Activated naive CD8-positive, alpha-beta T cell treated with anti-CD3 and anti-CD28 coated beads, Interleukin-2, amount 50 U/mL, for 16 hours (primary cell): Measurements from ENCODE around the gene HYAL2.

Experiments
- DNase-seq: peaks from one replicate; pipeline ENCODE4 v3.0.0-alpha.2; 2020; ENCODE audit warnings: low read depth, low spot score

HYAL2 gene

GRCh38 chr3:50350527-50351322 lies 28.2 kb upstream of the HYAL2 start, which contains the start of the genes CYB561D2 and NPRL2:
Gene CYB561D2 (plus strand): TSS chr3:50350862. CDS start chr3:50351434, 572 bp downstream.
Gene NPRL2 (minus strand): TSS chr3:50350775. CDS start chr3:50350652, 123 bp downstream.
- peak; percentile 99 for DNase-seq

- no peak for DNase-seq
Measured at GRCh38 chr3:50350213-50350526, 27.6 kb upstream of the HYAL2 start.

- DNase-seq, result peak; percentile 55
Measured at GRCh38 chr3:50347187-50347813, 24.8 kb upstream of the HYAL2 start.

GRCh38 chr3:50345586-50346234 lies 23.2 kb upstream of the HYAL2 start, which contains the start of gene ZMYND10:
Gene ZMYND10 (minus strand): TSS chr3:50345732. CDS start chr3:50345579, 153 bp downstream.
- peak; percentile 27 for DNase-seq

GRCh38 chr3:50345008-50345407 lies 22.5 kb upstream of the HYAL2 start:
- DNase-seq, result no peak

GRCh38 chr3:50342813-50343633 lies 20.5 kb upstream of the HYAL2 start:
- DNase-seq, result no peak

GRCh38 chr3:50341996-50342650 lies 19.6 kb upstream of the HYAL2 start:
- no peak for DNase-seq

GRCh38 chr3:50341537-50341936 lies 19.0 kb upstream of the HYAL2 start:
- no peak for DNase-seq

GRCh38 chr3:50340448-50341329 lies 18.1 kb upstream of the HYAL2 start, which contains the start of gene RASSF1:
Gene RASSF1 (minus strand): TSS chr3:50340836. CDS start chr3:50340805, 31 bp downstream.
- no peak for DNase-seq

- no peak for DNase-seq
Measured at GRCh38 chr3:50340147-50340447, 17.6 kb upstream of the HYAL2 start.

GRCh38 chr3:50339485-50340146 lies 17.1 kb upstream of the HYAL2 start:
- no peak for DNase-seq

- no peak for DNase-seq
Measured at GRCh38 chr3:50338965-50339364, 16.4 kb upstream of the HYAL2 start.

- peak; percentile 93 for DNase-seq
Measured at GRCh38 chr3:50337175-50337861, 14.8 kb upstream of the HYAL2 start.

- no peak for DNase-seq
Measured at GRCh38 chr3:50336452-50337174, 14.1 kb upstream of the HYAL2 start.

- no peak for DNase-seq
Measured at GRCh38 chr3:50334339-50335075, 12.0 kb upstream of the HYAL2 start.

GRCh38 chr3:50333744-50334328 lies 11.3 kb upstream of the HYAL2 start:
- DNase-seq, result no peak

GRCh38 chr3:50331364-50331907 lies 8.9 kb upstream of the HYAL2 start:
- DNase-seq, result no peak
